Measurements from ENCODE around the gene TARS2. TPM values are rescaled to one million over a fixed set of nuclear protein-coding genes. Genes with fewer than 3 reads are reported as not detected.
A peak's percentile ranks its signal among the peaks of the same experiment; 100 is the strongest.

The TARS2 gene
- total RNA-seq, 1 experiment from 2014 or later, result 17.8 TPM

DNA sequence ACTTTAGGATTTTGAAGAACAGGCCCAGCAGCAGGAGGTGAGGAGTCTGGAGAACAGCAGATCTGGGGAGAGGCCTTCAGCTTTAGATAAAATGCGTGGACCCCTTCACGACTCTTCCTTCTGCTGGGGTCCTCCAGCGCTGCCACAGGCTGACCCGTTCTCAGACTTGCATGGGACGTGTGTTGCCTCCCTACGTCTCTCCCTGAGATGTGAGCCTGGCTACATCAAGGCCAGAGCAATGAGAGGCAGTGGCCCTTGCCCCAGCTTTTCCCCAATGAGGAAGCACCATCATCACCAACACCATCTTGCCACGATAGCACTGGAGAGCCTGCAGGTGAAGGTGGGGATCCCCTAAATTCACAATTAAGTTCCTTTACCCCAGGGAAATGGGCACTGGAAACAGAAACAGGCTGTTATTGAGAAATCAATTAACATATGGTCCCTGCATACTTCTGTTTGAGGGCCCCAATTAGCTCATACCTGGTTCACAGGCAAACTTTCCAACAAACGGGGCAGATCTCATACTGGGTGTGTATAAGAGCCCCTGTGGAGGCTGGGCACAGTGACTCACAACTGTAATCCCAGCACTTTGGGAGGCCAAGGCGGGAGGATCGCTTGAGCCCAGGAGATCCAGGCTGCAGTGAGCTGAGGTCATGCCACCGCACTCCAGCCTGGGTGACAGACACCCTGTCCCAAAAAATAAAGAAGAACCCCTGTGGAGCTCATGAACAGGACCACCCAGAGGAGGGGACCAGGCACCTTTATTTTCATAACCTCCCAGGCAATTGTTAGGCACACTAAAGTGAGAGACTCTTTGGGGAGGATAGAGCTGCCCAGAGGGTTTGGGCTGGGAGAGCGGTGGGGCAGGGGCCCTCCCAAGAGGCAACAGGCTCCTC is 49.9 kb downstream of the TARS2 start:
- no peak for DNase-seq (ENCODE audit: low read depth)

- peak; percentile 63 for DNase-seq (ENCODE audit: low read depth)
Observed at GRCh38 chr1:150537732-150538684, 50.8 kb downstream of the TARS2 start.

DNA sequence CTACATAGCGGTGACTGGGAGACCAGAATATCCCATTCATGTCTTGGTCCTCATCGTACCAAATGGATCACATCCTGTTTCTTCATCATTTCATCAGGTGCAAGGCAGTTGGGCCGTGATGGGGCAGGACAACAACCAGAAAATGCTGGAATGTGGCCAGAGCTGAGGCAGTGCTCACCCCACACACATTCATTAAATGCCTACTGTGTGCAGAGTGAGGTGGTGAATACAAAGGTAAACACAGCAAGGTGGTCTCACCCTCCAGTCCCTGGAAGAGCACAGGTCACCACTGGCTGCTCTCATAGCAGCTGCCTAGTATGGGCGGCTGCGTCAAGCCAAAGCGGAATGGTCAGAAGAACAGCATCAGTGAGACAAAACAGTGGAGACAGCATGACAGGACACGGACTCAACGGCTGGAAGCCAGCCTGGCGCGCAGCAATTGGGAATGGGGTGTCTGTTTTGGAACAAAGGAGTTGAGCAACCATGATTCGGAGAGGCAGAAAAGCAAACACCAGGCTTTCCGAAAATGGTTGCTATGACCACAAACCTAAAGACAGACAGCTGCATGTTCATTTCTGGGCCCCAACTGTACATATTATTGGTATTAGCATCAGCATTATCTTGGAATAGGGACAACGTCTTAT is 56.4 kb downstream of the TARS2 start:
- DNase-seq (ENCODE audit: low read depth), result no peak

DNA sequence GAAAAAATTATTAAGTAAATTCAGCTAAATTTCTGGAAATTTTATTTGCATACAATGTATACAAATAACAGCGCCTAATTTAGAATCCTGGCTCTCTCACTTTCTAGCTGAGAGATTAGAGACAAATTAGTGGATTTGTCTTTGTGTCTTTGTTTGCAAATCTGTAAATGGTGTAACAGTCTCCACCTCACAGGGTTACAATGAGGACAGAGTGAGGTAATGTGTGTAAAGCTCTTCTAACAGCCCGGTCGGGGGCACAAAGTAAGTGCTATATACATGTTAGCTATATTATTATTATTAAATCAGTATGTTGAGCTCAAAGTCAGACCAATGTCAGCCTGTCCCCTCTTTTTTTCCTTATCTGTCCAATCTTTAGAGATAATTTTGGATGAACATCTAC is 57.0 kb downstream of the TARS2 start:
- DNase-seq (ENCODE audit: low read depth), result no peak

- no peak for DNase-seq (ENCODE audit: low read depth)
Observed at GRCh38 chr1:150545486-150546032, 58.3 kb downstream of the TARS2 start.

- DNase-seq (ENCODE audit: low read depth), result no peak
Observed at GRCh38 chr1:150546294-150546937, 59.2 kb downstream of the TARS2 start.

DNA sequence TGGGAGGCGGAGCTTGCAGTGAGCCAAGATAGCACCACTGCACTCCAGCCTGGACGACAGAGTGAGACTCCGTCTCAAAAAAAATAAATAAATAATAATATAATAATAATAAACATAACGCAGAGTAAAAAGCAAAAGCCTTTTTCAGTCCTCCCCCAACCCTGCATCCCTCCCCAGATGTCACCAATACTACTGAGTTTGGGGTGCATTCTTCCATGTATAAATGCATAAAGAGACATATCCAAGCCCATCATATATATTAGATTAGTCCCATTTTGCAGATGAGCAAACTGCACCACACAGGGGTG is 61.1 kb downstream of the TARS2 start:
- DNase-seq (ENCODE audit: low read depth), result no peak

- peak; percentile 59 for DNase-seq (ENCODE audit: low read depth)
Observed at GRCh38 chr1:150548632-150549495, 61.6 kb downstream of the TARS2 start, which contains the start of gene ADAMTSL4. ADAMTSL4 (plus strand) TSS chr1:150549408; CDS start chr1:150552289, 2,881 bp downstream.

- DNase-seq (ENCODE audit: low read depth), result no peak
Observed at GRCh38 chr1:150549496-150550221, 62.4 kb downstream of the TARS2 start.

- no peak for DNase-seq (ENCODE audit: low read depth)
Observed at GRCh38 chr1:150550222-150551050, 63.2 kb downstream of the TARS2 start.

DNA sequence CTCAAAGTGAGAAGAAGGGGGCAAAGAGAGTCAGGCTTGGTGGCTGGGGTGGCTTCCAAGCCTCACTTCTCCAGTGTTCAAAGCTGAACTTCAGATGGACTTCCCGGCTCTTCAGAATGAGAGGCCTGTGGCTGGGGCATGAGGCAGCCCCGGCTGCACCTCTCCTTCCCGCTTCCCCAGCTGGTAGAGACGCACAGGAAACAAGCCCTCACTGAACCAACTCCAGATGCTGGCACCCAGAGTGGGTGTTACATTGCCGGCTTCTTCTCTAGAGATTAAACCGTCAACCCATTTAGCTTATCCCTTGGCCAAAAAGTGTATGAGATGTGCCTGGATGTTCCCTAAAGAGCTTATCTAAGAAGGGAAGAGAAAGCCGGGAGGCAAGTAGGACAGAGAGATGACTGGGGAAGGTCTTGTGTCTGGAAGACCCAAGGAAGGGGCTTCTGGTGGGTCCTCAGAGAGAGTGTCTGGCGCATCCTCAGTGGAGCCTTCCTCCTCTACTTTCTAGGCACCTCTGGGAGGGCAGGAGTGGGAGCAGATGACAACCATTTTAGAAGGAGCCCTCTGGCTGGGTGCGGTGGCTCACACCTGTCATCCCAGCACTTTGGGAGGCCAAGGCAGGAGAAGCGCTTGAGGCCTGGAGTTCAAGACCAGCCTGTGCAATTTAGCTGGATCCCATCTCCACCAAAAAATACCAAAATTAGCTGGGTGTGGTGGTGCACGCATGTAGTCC is 64.0 kb downstream of the TARS2 start:
- DNase-seq (ENCODE audit: low read depth), result no peak

GRCh38 chr1:150551784-150552127 is 64.5 kb downstream of the TARS2 start:
- DNase-seq (ENCODE audit: low read depth), result no peak

DNA sequence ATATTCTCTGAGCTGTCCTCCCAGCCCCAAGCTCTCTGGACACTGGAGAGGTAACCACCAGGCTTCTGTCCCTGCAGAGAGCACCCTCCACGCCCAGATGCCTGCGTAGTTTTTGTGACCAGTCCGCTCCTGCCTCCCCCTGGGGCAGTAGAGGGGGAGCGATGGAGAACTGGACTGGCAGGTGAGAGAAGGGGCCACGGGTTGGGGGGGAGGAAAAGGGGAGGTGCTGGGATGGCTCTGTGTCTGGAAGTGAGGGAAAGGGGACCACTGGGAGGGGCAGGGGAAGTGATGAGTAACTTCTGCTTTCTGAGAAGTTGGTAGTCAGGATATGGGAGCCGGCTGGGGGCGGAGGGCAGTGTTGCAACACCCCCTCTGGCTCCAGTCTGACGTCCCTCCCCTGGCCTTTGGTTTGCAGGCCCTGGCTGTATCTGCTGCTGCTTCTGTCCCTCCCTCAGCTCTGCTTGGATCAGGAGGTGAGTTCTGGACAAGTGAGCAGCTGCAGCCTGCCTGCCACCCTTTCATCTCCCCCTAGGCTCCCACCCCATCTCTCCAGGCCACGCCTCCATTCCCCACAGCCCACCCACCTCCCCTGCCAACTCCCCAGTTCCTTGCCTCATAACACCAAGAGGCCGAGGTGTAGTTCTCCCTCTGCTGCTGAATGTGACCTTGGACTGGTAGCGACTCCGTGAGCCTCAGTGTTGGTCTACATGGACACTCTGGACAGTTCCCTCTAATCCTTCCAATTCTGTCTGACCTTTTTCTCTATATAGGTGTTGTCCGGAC is 65.1 kb downstream of the TARS2 start:
- DNase-seq (ENCODE audit: low read depth), result peak; percentile 89

DNA sequence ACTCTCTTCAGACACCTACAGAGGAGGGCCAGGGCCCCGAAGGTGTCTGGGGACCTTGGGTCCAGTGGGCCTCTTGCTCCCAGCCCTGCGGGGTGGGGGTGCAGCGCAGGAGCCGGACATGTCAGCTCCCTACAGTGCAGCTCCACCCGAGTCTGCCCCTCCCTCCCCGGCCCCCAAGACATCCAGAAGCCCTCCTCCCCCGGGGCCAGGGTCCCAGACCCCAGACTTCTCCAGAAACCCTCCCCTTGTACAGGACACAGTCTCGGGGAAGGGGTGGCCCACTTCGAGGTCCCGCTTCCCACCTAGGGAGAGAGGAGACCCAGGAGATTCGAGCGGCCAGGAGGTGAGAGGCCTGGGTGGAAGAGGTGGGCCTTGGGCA is 65.7 kb downstream of the TARS2 start:
- DNase-seq (ENCODE audit: low read depth), result no peak

DNA sequence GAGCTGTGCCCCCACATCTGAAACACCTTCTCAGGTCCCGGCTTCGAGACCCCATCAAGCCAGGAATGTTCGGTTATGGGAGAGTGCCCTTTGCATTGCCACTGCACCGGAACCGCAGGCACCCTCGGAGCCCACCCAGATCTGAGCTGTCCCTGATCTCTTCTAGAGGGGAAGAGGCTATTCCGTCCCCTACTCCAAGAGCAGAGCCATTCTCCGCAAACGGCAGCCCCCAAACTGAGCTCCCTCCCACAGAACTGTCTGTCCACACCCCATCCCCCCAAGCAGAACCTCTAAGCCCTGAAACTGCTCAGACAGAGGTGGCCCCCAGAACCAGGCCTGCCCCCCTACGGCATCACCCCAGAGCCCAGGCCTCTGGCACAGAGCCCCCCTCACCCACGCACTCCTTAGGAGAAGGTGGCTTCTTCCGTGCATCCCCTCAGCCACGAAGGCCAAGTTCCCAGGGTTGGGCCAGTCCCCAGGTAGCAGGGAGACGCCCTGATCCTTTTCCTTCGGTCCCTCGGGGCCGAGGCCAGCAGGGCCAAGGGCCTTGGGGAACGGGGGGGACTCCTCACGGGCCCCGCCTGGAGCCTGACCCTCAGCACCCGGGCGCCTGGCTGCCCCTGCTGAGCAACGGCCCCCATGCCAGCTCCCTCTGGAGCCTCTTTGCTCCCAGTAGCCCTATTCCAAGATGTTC is 66.3 kb downstream of the TARS2 start:
- DNase-seq (ENCODE audit: low read depth), result no peak

- no peak for DNase-seq (ENCODE audit: low read depth)
Observed at GRCh38 chr1:150554086-150554452, 66.8 kb downstream of the TARS2 start.
